Activated CD4-positive, alpha-beta T cell treated with anti-CD3 and anti-CD28 coated beads for 1 hour (primary cell): ENCODE data around the gene TBC1D13.
"Not testable (repeated sequence)": the region's sequence is repeated elsewhere in the genome, so short reads cannot be mapped to it uniquely, and the experiment has no call there.

Source experiments
- DNase-seq: peaks from one replicate; pipeline ENCODE4 v3.0.0-alpha.2; 2020

The TBC1D13 gene

DNA sequence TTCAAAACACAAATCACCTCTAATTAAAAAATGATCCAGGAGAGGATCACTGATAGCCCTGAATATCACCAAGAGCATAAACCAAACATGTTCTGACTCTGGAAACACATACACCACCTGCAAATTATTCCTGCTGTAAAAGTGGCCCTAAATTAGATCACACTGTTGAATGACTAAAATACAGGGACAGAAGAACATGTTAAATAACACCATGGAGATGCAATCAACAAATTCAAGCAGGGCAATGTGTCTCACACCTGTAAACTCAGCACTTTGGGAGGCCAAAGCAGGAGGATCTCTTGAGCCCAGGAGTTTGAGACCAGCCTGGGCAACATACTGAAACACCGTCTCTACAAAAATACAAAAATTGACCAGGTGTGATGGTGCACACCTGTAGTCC is 60.8 kb downstream of the TBC1D13 start:
- no peak for DNase-seq

DNA sequence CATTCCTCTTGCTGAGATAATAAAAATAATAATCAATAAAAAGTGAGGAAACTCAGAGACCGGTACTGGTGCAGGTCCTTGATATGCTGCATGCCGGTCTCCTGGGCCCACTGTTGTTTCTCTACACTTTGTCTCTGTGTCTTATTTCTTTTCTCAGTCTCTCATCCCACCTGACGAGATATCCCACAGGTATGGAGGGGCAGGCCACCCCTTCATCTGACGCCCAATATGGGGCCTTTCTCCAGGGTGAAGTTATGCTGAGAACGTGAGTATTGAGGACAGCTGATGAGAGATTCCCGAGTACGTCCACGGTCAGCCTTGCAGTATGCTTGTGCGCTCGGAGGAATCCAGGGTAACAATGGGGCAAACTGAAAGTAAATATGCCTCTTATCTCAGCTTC is 64.0 kb downstream of the TBC1D13 start:
- not testable (repeated sequence) for DNase-seq

DNA sequence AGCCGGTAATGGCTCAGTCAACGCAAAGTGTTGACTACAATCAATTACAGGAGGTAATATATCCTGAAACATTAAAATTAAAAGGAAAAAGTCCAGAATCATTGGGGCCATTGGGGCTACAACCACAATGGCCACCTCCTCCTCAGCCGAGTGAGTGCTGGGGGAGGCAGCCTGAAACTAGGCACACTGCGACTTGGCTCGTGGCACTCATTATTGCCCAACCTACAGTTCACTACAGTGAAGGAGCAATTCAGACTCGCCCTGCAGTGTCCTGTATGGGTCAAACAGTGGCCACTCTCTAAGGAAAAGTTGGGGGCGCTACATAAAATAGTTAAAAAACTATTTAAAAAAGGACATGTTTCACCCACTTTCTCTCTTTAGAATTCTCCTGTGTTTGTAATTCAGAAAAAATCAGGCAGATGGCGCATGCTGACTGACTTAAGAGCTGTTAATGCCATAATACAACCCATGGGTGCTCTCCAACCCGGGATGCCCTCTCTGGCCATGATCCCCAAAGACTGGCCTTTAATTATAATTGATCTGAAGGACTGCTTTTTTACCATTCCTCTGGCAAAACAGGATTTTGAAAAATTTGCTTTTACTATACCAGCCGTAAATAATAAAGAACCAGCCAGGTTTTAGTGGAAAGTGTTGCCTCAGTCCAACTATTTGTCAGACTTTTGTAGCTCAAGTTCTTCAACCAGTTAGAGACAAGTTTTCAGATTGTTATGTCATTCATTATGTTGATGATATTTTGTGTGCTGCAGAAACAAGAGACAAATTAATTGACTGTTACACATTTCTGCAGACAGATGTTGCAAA is 64.9 kb downstream of the TBC1D13 start:
- not testable (repeated sequence) for DNase-seq

DNA sequence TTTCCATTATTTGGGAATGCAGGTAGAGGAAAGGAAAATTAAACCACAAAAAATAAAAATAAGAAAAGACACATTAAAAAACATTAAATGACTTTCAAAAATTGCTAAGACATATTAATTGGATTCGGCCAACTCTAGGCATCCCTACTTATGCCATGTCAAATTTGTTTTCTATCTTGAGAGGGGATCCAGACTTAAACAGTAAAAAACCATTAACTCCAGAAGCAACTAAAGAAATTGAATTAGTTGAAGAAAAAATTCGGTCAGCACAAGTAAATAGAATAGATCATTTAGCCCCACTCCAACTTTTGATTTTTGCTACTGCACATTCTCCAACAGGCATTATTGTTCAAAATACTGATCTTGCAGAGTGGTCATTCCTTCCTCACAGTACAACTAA is 65.6 kb downstream of the TBC1D13 start:
- not testable (repeated sequence) for DNase-seq

GRCh38 chr9:128854454-128854853 is 67.4 kb downstream of the TBC1D13 start:
- DNase-seq, result not testable (repeated sequence)

DNA sequence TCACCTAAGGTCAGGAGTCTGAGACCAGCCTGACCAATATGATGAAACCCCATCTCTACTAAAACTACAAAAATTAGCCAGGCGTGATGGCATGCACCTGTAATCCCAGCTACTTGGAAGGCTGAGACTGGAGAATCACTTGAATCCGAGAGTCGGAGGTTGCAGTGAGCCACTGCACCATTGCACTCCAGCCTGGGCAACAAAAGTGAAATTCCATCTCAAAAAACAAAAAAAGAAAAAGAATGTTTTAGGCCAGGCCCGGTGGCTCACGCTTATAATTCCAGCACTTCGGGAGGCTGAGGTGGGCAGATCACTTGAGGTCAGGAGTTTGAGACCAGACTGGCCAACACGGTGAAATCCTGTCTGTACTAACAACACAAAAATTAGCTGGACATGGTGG is 71.4 kb downstream of the TBC1D13 start:
- DNase-seq, result not testable (repeated sequence)
